ENCODE results near the gene CDC25C.
"Not testable (repeated sequence)": the region's sequence is repeated elsewhere in the genome, so short reads cannot be mapped to it uniquely, and the experiment has no call there.

The CDC25C gene

DNA sequence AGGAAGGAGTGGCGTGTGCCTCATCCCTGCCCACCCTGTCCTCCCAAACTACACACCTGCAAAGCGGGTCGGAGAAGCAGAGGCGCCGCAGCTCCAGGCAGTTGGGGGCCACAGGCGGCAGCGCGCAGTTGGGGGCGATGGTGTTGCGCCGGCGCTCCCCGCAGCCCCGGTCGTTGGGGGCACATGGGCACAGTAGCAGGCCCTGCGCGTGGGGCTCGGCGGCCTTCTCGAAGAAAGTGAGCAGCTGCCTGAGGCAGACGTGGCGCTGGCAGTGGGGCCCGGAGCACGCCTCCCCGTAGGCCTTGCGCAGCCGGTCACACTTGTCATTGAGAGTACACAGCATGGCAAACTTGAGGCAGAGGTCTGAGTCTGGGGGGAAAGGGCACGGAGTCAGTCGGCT lies 74.0 kb downstream of the CDC25C start:
- DNase-seq (ENCODE audit: low read depth, low spot score), result no peak
- TF ChIP-seq, protein P1, sequence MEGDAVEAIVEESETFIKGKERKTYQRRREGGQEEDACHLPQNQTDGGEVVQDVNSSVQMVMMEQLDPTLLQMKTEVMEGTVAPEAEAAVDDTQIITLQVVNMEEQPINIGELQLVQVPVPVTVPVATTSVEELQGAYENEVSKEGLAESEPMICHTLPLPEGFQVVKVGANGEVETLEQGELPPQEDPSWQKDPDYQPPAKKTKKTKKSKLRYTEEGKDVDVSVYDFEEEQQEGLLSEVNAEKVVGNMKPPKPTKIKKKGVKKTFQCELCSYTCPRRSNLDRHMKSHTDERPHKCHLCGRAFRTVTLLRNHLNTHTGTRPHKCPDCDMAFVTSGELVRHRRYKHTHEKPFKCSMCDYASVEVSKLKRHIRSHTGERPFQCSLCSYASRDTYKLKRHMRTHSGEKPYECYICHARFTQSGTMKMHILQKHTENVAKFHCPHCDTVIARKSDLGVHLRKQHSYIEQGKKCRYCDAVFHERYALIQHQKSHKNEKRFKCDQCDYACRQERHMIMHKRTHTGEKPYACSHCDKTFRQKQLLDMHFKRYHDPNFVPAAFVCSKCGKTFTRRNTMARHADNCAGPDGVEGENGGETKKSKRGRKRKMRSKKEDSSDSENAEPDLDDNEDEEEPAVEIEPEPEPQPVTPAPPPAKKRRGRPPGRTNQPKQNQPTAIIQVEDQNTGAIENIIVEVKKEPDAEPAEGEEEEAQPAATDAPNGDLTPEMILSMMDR (IDR thresholded peaks at IDR 0.05; ENCODE audit: low read depth, low read length), result no peak
- H3K4me3 ChIP-seq (ENCODE audit: low read depth, low read length), result no peak overlapping the region
- in situ Hi-C loops (cut with HindIII; ENCODE audit: low sequenced_read_pairs), result no loop called here

DNA sequence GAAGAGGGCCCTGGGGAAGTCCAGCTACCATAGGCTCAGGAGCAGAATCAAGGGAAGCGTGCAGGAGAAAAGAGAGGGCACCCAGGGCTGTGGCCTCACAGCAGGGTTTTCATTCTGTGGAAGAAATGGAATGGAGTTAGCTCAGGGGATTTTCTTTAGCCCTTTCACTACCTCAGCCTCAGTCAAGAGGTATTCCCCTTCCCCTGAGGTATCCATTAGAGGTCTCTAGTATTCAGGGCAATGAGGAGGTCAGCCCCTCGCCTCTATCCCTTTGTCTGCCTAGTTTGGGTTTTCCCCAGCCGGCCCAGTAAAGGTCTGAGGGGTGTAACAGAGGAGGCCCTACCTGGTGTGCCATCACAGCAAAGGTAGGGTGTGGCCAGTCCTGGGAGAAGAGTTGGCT lies 78.7 kb downstream of the CDC25C start:
- in situ Hi-C loops (cut with HindIII; ENCODE audit: low sequenced_read_pairs), result no loop called here
- no peak for DNase-seq (ENCODE audit: low read depth, low spot score)
- TF ChIP-seq, protein P1 (IDR thresholded peaks at IDR 0.05; ENCODE audit: low read depth, low read length), result no peak
- no peak overlapping the region for H3K4me3 ChIP-seq (ENCODE audit: low read depth, low read length)

DNA sequence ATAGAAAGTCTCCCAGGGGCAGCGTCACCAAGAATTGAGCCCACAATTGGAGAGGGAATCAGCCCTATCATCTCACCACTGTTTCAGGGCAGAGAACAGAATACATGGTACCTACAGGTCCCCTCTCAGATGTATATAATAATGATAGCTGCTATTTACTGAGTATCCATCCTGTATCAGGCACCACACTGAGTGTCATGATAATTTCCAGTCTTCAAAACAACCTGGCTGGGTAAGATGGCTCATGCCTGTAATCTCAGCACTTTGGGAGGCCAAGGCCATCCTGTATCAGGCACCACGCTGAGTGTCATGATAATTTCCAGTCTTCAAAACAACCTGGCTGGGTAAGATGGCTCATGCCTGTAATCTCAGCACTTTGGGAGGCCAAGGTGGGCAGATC lies 83.8 kb downstream of the CDC25C start:
- in situ Hi-C loops (cut with HindIII; ENCODE audit: low sequenced_read_pairs); DNase-seq (ENCODE audit: low read depth, low spot score); H3K4me3 ChIP-seq (ENCODE audit: low read depth, low read length): not testable (repeated sequence)

DNA sequence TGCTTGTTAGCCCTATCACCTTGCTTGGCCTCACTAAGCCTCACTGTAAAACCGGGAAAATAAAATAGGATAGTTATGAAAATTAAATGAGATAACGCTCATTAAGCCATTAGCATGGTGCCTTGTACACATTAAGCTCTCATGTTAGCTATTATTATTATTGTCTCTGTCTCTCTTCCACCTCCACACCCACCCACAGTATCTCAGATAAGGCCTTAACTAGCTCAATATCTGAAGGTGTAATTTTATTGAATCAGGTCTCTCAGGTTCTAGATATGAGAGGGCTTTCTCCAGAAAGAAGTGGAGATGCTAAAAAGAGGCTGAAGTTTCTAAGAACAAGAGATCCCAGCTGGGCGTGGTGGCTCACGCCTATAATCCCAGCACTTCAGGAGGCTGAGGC lies 84.8 kb downstream of the CDC25C start:
- in situ Hi-C loops (cut with HindIII; ENCODE audit: low sequenced_read_pairs), result no loop called here
- DNase-seq (ENCODE audit: low read depth, low spot score), result no peak
- no peak overlapping the region for H3K4me3 ChIP-seq (ENCODE audit: low read depth, low read length)
- TF ChIP-seq, protein P1 (IDR thresholded peaks at IDR 0.05; ENCODE audit: low read depth, low read length), result no peak

DNA sequence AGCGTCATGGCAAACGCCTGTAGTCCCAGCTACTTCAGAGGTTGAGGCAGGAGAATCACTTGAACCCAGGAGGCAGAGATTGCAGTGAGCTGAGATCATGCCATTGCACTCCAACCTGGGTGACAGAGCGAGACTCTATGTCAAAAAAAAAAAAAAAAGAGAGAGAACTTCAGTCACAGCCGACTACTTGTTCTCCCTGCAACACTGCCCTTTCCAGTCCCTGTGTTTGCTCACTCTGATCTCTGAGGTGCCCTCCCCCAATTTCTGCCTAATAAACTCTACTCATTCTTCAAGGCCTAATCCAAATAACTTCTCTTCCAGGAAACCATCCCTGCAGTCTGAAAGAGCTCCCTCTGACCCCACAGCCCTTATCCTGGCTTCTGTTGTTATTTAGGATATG lies 85.3 kb downstream of the CDC25C start:
- in situ Hi-C loops (cut with HindIII; ENCODE audit: low sequenced_read_pairs), result no loop called here
- H3K4me3 ChIP-seq (ENCODE audit: low read depth, low read length), result no peak overlapping the region
- DNase-seq (ENCODE audit: low read depth, low spot score), result no peak
- TF ChIP-seq, protein P1 (IDR thresholded peaks at IDR 0.05; ENCODE audit: low read depth, low read length), result no peak

DNA sequence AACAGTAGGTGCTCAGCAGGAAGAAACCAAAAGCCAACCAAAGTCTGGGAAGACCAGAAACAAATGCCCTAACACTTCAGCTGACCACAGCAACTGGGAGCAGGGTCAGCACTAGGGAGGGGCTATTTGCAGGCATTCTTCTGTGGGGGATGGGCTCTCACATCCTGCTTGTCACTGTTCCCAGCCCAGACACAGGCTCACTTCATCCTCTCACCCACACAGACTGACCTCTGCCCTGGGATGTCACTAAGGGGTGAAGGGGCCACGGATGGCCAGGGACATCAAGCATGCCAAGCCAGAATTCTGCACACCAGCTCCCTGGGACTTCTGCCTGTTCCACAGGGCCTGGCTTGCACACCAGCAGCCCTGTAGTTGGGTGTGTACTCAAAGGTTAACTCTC lies 85.9 kb downstream of the CDC25C start:
- in situ Hi-C loops (cut with HindIII; ENCODE audit: low sequenced_read_pairs), result no loop called here
- no peak for DNase-seq (ENCODE audit: low read depth, low spot score)
- no peak overlapping the region for H3K4me3 ChIP-seq (ENCODE audit: low read depth, low read length)
- TF ChIP-seq, protein P1 (IDR thresholded peaks at IDR 0.05; ENCODE audit: low read depth, low read length), result no peak

DNA sequence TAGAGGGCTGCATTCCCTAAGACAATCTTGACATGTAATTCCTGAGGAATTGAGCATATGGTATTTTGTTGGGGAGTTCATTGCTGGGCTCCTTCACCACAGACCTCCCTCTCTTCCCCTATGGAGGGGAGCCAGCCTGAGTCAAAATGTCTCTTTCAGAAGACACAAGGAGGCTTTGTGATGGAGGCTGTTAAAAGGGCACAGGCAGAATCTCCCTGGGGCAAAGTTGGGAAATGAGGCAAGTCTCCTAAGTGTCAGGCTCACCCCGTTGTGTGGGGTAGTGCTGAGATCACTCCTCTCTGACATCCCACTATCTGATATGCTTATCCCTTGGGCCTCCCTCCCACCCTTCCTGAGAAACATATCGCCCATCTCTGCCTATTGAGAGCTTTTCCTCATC lies 87.8 kb downstream of the CDC25C start:
- TF ChIP-seq, protein P1 (IDR thresholded peaks at IDR 0.05; ENCODE audit: low read depth, low read length), result no peak
- H3K4me3 ChIP-seq (ENCODE audit: low read depth, low read length), result no peak overlapping the region
- in situ Hi-C loops (cut with HindIII; ENCODE audit: low sequenced_read_pairs), result no loop called here

More for the DNA sequence above, 87.8 kb downstream of the CDC25C start:
- DNase-seq (ENCODE audit: low read depth, low spot score), result no peak

Data from astrocyte of the spinal cord (primary cell).